Measurements from ENCODE around the gene TRIP11. TPM values are rescaled to one million over a fixed set of nuclear protein-coding genes. Genes with fewer than 3 reads are reported as not detected.
"Not testable (repeated sequence)": the region's sequence is repeated elsewhere in the genome, so short reads cannot be mapped to it uniquely, and the experiment has no call there.

TRIP11 gene
- total RNA-seq = 31.0 TPM

GRCh38 chr14:92039719-92040430 is at the start of gene TRIP11:
TRIP11 (minus strand) TSS chr14:92040059; CDS start chr14:92039685, 374 bp downstream.
- peak; percentile 98 for ATAC-seq

GRCh38 chr14:92088494-92088893 is 48.6 kb upstream of the TRIP11 start:
- ATAC-seq = no peak

GRCh38 chr14:92074555-92074954 is 34.7 kb upstream of the TRIP11 start:
- ATAC-seq = no peak

GRCh38 chr14:92058006-92058917 is 18.4 kb upstream of the TRIP11 start:
- ATAC-seq = no peak

GRCh38 chr14:92049781-92050180 is 9.9 kb upstream of the TRIP11 start:
- ATAC-seq = no peak

- not testable (repeated sequence) for ATAC-seq
Measured at GRCh38 chr14:92049221-92049620, 9.4 kb upstream of the TRIP11 start.

GRCh38 chr14:92045904-92046303 is 6.0 kb upstream of the TRIP11 start:
- not testable (repeated sequence) for ATAC-seq

- ATAC-seq = not testable (repeated sequence)
Measured at GRCh38 chr14:92041766-92042165, 1.9 kb upstream of the TRIP11 start.

GRCh38 chr14:92041203-92041602 is 1.3 kb upstream of the TRIP11 start:
- no peak for ATAC-seq

- peak; percentile 62 for ATAC-seq
Measured at GRCh38 chr14:92040431-92041051, 682 bp upstream of the TRIP11 start.

- ATAC-seq = peak; percentile 50
Measured at GRCh38 chr14:92039063-92039718, 668 bp downstream of the TRIP11 start.

GRCh38 chr14:92037989-92038388 is 1.9 kb downstream of the TRIP11 start:
- ATAC-seq = no peak

- no peak for ATAC-seq
Measured at GRCh38 chr14:92035890-92036289, 4.0 kb downstream of the TRIP11 start.

GRCh38 chr14:92033906-92034687 is 5.8 kb downstream of the TRIP11 start:
- no peak for ATAC-seq

GRCh38 chr14:92033433-92033832 is 6.4 kb downstream of the TRIP11 start:
- no peak for ATAC-seq

GRCh38 chr14:92026548-92027190 is 13.2 kb downstream of the TRIP11 start:
- ATAC-seq = no peak

GRCh38 chr14:92022036-92022435 is 17.8 kb downstream of the TRIP11 start:
- no peak for ATAC-seq

- no peak for ATAC-seq
Measured at GRCh38 chr14:92021523-92021922, 18.3 kb downstream of the TRIP11 start.

- no peak for ATAC-seq
Measured at GRCh38 chr14:92014040-92014439, 25.8 kb downstream of the TRIP11 start.

GRCh38 chr14:92012121-92012748 is 27.6 kb downstream of the TRIP11 start:
- ATAC-seq = no peak

GRCh38 chr14:92010644-92011043 is 29.2 kb downstream of the TRIP11 start:
- ATAC-seq = no peak
